Mucosa of descending colon (tissue), 3 donors: ENCODE data around the gene DSCAM. TPM values are rescaled to one million over a fixed set of nuclear protein-coding genes. Genes with fewer than 3 reads are reported as not detected.

Experiments used
- ATAC-seq: fragments of 200-7000 bp; cut with Tn5 transposase; one replicate; pipeline ENCODE4 v1.9.1; 2020; ENCODE audit warnings: mild to moderate bottlenecking, moderate library complexity
- DNase-seq, 3 donors: peaks; one replicate each; pipeline ENCODE4 v3.0.0-alpha.2; 2020
- H3K36me3 ChIP-seq: fragments of 200-600 bp; one replicate; pipeline ENCODE4 v1.8.0; 2021; ENCODE audit warnings: low read depth, mild to moderate bottlenecking
- H3K4me1 ChIP-seq: fragments of 200-600 bp; one replicate; pipeline ENCODE4 v1.8.0; 2021; ENCODE audit warnings: low read depth, mild to moderate bottlenecking
- H3K4me3 ChIP-seq: fragments of 200-600 bp; one replicate; pipeline ENCODE4 v1.8.0; 2021; ENCODE audit warnings: mild to moderate bottlenecking
- H3K9me3 ChIP-seq: fragments of 200-600 bp; one replicate; pipeline ENCODE4 v1.8.0; 2021; ENCODE audit warnings: mild to moderate bottlenecking
- CTCF ChIP-seq: fragments of 200-600 bp; IDR thresholded peaks from one replicate; pipeline ENCODE4 v1.8.0; 2022; ENCODE audit warnings: antibody characterized with exemption, mild to moderate bottlenecking
- intact Hi-C, 2 donors: fragments of 100-400 bp; cut with DNase I in 1 of 2; cut with micrococcal nuclease in 1 of 2; formaldehyde crosslinking; loops; one replicate each; pipeline versions ENCODE4 v1.11.0 to v1.11.1; 2022; cut with DNase I, micrococcal nuclease
- total RNA-seq, 3 donors: library from RNA; stranded (reverse); fragmentation: NEBNext Ultra II Directional in 2 of 3; extraction: Animal tissue kit (Norgen Biotek cat#: 25700) in 2 of 3; gene quantifications; one replicate each; pipeline versions ENCODE4 v1.2.1 to v1.2.4, GENCODE V29; 2021 to 2023
- donor health status: DM: no; HTN: no; CAD: no; lungs with moderate emphysema.
- donor health status: DM: no; HTN: no; CAD: no.
- donor health status: DM: no; HTN: yes; CAD: no.

Gene DSCAM
- total RNA-seq, 3 donors from 2014 or later: 0.35 TPM; not detected in 2

- no peak for TF ChIP-seq CTCF
- no peak for ATAC-seq
- no peaks in the 10 kb centered on the region for H3K4me1 ChIP-seq
Observed at GRCh38 chr21:40689840-40690360, 157.1 kb downstream of the DSCAM start.

GRCh38 chr21:40689217-40689616, 157.7 kb downstream of the DSCAM start:
- intact Hi-C loops: no loop called here
- DNase-seq (no peak), ATAC-seq (no peak)

More at GRCh38 chr21:40689840-40690360, 157.1 kb downstream of the DSCAM start:
- Histone ChIP-seq H3K9me3 (no peaks in the 10 kb centered on the region), H3K36me3 (no peaks in the 10 kb centered on the region), H3K4me3 (no peak overlapping the region)
- intact Hi-C loops: no loop called here
- DNase-seq: no peak

GRCh38 chr21:40688106-40688864, 158.7 kb downstream of the DSCAM start:
- ATAC-seq (no peak), DNase-seq (no peak)
- TF ChIP-seq CTCF: no peak
- no peaks in the 10 kb centered on the region for H3K36me3 ChIP-seq
- H3K9me3 ChIP-seq: no peaks in the 10 kb centered on the region
- intact Hi-C loops: no loop called here
- no peaks in the 10 kb centered on the region for H3K4me1 ChIP-seq
- no peak overlapping the region for H3K4me3 ChIP-seq

More at GRCh38 chr21:40689217-40689616, 157.7 kb downstream of the DSCAM start:
- Histone ChIP-seq H3K9me3 (no peaks in the 10 kb centered on the region), H3K4me3 (no peak overlapping the region), H3K4me1 (no peaks in the 10 kb centered on the region), H3K36me3 (no peaks in the 10 kb centered on the region)
- TF ChIP-seq CTCF: no peak

GRCh38 chr21:40687625-40688024, 159.3 kb downstream of the DSCAM start:
- H3K9me3 ChIP-seq: no peaks in the 10 kb centered on the region
- DNase-seq: no peak
- intact Hi-C loops: no loop called here
- no peak overlapping the region for H3K4me3 ChIP-seq
- TF ChIP-seq CTCF: no peak
- H3K36me3 ChIP-seq: no peaks in the 10 kb centered on the region
- no peak for ATAC-seq
- H3K4me1 ChIP-seq: no peaks in the 10 kb centered on the region

GRCh38 chr21:40686526-40686925, 160.4 kb downstream of the DSCAM start:
- H3K4me3 ChIP-seq: no peak overlapping the region
- intact Hi-C loops: no loop called here
- H3K9me3 ChIP-seq: no peaks in the 10 kb centered on the region
- H3K4me1 ChIP-seq: no peaks in the 10 kb centered on the region
- ATAC-seq: no peak
- no peak for DNase-seq
- no peaks in the 10 kb centered on the region for H3K36me3 ChIP-seq
- TF ChIP-seq CTCF: no peak
